IMR-90 (cell line): ENCODE data around the gene RPS3.

Experiments used
- BHLHE40 ChIP-seq: fragments of 150-350 bp; IDR thresholded peaks from 2 replicates; pipeline ENCODE4 v1.6.1; 2016; ENCODE audit warnings: mild to moderate bottlenecking, low read depth, low read length
- CEBPB ChIP-seq: IDR thresholded peaks from 2 replicates; pipeline ENCODE4 v1.6.1; 2012; ENCODE audit warnings: low read depth, low read length, improper control_type of control experiment
- CHD1 ChIP-seq: IDR thresholded peaks from 2 replicates; pipeline ENCODE4 v1.6.1; 2012; ENCODE audit warnings: low read depth, low read length, improper control_type of control experiment
- CTCF ChIP-seq: conservative IDR thresholded peaks from 2 replicates; pipeline ENCODE4 v1.5.1; 2012; ENCODE audit warnings: mild to moderate bottlenecking, low read depth, low read length, improper control_type of control experiment
- FOS ChIP-seq: fragments of 150-350 bp; IDR thresholded peaks from 2 replicates; pipeline ENCODE4 v1.6.1; 2016; ENCODE audit warnings: low read depth, low read length
- MAFK ChIP-seq: IDR thresholded peaks from 2 replicates; pipeline ENCODE4 v1.6.1; 2012; ENCODE audit warnings: low read depth, low read length, improper control_type of control experiment
- MAZ ChIP-seq: IDR thresholded peaks from 2 replicates; pipeline ENCODE4 v1.6.1; 2012; ENCODE audit warnings: low read depth, mild to moderate bottlenecking, low read length, improper control_type of control experiment, moderate library complexity, borderline replicate concordance
- MXI1 ChIP-seq: IDR thresholded peaks from 2 replicates; pipeline ENCODE4 v1.6.1; 2012; ENCODE audit warnings: low read depth, mild to moderate bottlenecking, low read length, moderate library complexity, borderline replicate concordance
- POLR2A ChIP-seq: IDR thresholded peaks from 2 replicates; pipeline ENCODE4 v1.6.1; 2012; ENCODE audit warnings: mild to moderate bottlenecking, low read depth, low read length
- RAD21 ChIP-seq: IDR thresholded peaks from 2 replicates; pipeline ENCODE4 v1.6.1; 2012; ENCODE audit warnings: low read length, improper control_type of control experiment
- RCOR1 ChIP-seq: IDR thresholded peaks from 2 replicates; pipeline ENCODE4 v1.6.1; 2012; ENCODE audit warnings: mild to moderate bottlenecking, low read length, improper control_type of control experiment; ENCODE audit not compliant: insufficient replicate concordance
- RFX5 ChIP-seq: IDR thresholded peaks from 2 replicates; pipeline ENCODE4 v1.8.0; 2012; ENCODE audit warnings: low read depth, mild to moderate bottlenecking, low read length, moderate library complexity
- SMC3 ChIP-seq: fragments of 150-350 bp; IDR thresholded peaks from 2 replicates; pipeline ENCODE4 v1.6.1; 2016; ENCODE audit warnings: low read depth, mild to moderate bottlenecking, antibody characterized with exemption, low read length, moderate library complexity
- TF ChIP-seq, protein P1 (sequence below): fragments of 150-350 bp; IDR thresholded peaks from 2 replicates; pipeline ENCODE4 v1.6.1; 2017; ENCODE audit warnings: mild to moderate bottlenecking, antibody characterized with exemption, low read length, low read depth

- TF ChIP-seq BHLHE40 (no peak), CTCF (no peak), RAD21 (no peak), POLR2A (no peak), FOS (no peak), CEBPB (no peak), MXI1 (no peak), MAFK (no peak), RCOR1 (no peak), RFX5 (no peak), SMC3 (no peak), CHD1 (no peak), MAZ (no peak)
- TF ChIP-seq, protein P1, sequence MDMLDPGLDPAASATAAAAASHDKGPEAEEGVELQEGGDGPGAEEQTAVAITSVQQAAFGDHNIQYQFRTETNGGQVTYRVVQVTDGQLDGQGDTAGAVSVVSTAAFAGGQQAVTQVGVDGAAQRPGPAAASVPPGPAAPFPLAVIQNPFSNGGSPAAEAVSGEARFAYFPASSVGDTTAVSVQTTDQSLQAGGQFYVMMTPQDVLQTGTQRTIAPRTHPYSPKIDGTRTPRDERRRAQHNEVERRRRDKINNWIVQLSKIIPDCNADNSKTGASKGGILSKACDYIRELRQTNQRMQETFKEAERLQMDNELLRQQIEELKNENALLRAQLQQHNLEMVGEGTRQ, result no peak
Measured at GRCh38 chr11:75374646-75375045, 24.7 kb upstream of the RPS3 start.
